ENCODE results near the gene TMEM270.
"Not testable (repeated sequence)": the region's sequence is repeated elsewhere in the genome, so short reads cannot be mapped to it uniquely, and the experiment has no call there.

The TMEM270 gene, protein sequence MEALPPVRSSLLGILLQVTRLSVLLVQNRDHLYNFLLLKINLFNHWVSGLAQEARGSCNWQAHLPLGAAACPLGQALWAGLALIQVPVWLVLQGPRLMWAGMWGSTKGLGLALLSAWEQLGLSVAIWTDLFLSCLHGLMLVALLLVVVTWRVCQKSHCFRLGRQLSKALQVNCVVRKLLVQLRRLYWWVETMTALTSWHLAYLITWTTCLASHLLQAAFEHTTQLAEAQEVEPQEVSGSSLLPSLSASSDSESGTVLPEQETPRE

DNA sequence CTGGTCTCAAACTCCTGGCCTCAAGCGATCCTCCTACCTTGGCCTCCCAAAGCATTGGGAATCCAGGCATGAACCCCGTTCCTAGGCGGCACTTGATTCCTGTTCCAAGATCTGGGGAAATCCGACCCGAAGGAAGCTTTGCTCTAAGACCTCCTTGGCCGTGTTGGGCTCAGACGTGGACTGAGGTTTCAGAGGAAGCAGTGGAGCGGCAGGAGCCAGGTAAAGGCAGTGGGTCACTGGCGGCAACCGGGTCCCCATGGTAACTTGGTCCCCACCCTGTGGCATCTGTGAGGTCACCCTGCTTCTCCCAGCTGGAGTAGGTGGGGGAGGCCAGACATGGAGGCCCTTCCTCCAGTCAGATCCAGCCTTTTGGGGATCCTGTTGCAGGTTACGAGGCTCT lies at the start of gene TMEM270:
TSS of gene TMEM270 (plus strand) at position 301 of the 400 bp plus-strand sequence. CDS start at position 337, 36 bp downstream.
- DNase-seq = no peak

DNA sequence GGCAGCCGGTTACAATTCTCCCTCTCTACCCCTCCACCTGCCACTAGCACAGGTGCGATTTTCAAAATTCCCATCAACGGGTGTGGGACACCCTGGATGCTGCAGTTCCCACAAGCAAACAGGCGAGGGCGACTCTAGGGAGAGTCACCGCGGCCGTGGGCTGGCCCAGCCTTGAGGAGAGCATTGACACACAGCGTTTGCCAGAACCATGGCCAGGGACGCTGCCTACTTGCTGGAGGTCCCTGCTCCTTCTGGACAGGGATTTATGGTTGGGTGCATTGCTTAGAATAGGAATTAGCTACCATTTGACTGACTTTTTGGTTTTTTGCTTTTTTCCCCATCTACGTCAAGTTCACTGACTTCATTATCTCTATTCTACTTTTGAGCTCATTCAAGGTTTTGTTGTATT lies 49.2 kb upstream of the TMEM270 start:
- DNase-seq = no peak

DNA sequence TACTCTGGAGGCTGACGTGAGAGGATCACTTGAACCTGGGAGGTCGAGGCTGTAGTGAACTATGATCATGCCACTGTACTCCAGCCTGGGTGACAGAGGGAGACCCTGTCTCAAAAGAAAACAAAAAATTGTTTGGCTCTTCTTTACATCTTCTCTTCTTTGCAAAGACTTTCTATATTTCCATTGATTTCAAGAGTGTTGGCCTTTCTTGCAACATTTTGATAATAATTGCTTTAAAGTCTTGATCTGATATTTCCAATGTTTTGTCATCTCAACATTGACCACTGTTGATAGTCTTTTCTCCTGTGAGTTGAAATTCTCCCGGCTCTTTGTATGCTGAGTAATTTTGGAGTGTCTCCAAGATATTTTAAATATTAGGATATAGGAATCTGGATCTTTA lies 48.0 kb upstream of the TMEM270 start:
- DNase-seq = no peak

DNA sequence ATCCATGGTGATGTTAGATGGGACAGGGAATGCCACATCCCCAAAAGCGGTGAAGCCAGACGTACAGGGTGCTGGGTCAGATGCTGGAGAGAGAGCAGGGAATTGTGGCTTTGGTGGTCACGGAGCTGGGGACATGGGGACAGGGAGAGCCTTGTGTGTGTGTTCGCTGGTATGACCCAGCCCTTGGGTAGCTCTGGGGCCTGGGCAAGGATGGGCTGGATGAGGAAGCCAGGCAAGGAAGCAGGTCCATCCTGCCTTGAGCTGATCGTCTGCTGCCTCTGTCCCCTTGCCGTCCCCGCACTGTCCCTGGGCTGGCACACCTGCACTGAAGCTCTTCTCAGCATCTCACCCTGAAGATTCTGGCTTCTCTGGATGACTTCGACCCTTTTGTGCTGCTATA lies 45.5 kb upstream of the TMEM270 start:
- no peak for DNase-seq

DNA sequence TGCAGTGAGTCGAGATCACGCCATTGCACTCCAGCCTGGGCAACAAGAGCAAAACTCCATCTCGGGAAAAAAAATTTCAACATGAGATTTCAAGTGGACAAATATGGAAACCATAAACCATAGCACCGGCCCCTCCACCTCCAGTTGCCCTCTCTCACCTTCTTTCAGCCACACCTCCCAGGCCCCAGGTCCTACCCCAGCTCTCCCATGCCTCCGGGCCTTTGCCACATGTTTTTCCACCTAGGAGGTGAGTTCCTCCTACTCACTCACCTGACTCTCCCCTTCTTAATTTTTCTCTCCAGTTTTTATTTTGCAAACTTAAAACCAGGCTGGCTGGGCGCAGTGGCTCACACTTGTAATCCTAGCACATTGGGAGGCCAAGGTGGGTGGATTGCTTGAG lies 43.8 kb upstream of the TMEM270 start:
- DNase-seq = no peak

DNA sequence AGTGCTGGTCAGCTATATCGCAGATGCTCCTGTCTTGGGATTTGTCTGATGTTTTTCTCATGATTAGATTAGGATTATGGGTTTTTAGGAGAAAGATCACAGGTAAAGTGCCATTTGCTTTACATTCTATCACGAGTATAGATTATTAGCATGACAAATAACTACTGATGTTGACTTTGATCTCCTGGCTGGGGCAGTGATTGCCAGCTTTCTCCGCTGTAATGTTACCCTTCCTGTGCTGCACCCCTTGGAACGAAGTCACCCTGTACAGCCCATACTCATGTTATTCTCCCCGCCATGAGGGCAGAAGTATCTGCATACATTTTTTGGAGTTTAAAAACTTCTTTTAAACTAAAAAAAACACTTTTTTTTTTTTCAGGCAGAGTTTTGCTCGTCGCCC lies 40.9 kb upstream of the TMEM270 start:
- DNase-seq = no peak

DNA sequence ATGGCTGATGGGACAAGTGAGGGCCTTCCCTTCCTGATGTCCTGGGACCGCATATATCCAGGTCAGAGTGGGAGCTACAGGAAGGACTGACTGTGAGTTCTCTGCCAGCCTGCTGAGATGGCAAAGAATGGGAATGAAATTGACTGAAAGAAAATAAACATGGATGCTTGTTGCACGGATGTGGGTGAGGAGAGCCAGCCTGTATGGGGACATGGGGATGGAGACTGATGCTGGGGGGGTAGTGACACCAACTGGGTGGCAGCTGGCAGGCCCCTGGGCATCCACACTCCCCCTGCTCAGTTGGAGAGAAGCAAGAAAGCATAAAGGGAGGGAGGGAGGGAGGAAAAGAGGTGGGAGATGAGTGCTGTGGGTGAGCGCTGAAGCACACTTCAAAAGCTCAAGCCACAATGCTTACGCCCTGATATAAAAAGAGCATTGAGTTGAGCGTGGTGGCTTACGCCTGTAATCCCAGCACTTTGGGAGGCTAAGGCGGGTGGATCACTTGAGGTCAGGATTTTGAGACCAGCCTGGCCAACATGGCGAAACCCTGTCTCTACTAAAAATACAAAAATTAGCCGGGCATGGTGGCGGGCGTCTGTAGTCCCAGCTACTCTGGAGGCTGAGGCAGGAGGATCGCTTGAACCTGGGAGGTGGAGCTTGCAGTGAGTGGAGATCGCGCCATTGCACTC lies 39.2 kb upstream of the TMEM270 start:
- DNase-seq = not testable (repeated sequence)

DNA sequence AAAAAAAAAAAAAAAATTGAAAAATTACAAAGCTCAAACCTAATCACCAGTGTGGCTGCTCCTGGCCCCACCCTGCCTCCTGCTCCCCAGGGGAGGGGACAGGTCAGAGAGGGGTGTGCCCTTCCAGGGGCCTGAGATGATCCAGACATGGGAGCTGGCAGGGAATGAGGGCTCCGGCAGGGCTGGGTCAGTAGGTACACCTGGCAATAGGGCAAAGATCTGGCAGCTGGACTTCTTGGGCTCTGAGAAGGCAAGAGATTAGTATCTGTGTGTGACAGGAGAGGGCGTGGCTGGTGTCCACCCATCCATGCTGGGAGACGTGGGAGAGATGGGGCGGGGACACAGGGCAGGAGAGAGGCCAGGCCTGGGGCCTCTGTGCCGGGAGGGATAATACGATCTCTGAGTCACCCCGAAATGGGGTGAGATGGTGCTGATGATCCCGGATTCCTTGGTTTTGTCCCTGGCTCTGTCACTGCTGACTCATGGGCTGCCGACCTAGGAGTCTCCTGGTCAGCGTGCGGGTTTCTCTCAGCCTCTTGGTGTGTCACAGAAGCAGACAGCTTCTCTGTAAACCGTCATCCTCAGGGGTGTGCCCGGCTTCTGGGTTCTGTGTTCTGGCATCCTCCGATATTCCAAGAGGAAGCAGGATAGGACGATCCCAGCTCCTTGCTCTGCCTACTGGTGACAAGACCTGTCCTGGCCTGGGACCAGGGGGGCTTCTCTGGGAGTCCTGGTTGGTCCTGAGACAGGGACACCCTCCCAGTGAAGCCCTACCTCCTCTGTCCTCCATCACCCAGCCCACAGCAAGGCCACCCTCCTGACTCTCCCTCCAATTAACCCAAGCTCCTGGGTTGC lies 38.4 kb upstream of the TMEM270 start:
- DNase-seq = no peak

DNA sequence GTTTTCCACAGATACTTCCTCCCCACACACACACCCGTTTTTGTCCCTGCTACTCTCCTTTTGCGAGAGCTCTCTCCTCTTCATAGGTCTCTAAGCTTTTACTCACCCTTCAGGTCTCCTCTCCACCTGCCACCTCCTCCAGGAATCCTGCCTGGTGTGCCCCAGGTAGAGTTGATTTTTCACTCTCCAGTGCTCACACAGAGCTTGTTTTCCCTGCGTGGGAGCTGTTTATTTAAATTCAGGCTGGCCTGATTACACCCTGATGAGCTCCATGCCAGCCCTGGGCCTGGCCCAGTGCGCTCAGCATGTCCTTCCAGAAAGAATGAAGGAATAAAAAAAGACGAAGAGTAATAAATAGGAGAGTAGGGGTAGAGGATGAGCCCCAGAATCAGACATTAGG lies 37.7 kb upstream of the TMEM270 start:
- DNase-seq = no peak

DNA sequence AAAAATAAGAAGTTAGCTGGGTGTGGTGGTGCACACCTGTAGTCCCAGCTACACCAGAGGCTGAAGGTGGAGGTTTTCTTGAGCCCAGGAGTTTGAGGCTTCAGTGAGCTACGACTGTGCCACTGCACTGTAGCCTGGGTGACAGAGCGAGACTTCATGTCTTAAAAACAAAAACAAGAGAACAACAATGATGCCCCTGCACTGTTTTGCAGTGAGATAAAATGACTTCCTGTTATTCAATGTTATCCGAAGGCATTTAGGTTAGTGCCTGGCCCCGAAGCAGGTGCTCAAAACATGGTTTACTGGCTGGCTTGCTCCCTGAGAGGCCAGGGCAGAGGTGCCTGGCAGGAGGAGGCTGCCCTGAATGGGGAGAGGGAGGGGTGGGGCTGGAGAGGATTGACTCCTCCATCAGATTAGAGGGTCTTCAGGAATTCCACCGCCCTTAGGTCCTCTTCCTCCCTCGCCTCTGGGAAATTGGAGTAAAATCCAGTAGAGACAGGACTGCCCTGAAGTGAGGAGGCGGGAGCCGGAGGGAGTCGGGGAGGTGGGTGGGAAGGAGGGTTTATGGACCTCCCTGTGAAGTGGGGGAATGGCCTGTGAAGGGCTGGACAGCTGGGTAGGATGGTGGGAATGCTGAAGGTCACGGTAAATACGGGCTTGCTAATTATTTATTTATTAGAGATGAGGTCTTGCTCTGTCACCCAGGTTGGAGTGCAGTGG lies 36.9 kb upstream of the TMEM270 start:
- DNase-seq = no peak

DNA sequence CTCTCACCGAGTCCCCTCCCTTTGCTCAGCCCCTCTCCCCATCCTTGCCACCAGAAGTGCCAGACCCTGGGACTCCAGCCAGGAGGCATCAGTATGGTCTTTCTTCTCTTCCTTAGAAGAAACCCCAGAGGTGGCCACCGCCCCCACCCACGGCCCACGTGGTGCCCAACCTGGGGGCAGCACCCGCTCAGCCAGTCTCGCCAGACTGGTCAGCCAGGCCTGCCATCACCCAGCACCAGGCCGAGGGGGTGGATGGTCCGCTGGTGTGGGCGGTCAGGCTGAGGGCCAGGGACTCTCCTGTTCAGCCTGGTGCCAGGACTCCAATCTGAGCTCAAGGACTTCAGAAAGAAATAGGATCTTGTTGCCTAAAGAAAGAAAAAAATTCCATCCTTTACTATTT lies 36.0 kb upstream of the TMEM270 start:
- DNase-seq = peak; percentile 33

DNA sequence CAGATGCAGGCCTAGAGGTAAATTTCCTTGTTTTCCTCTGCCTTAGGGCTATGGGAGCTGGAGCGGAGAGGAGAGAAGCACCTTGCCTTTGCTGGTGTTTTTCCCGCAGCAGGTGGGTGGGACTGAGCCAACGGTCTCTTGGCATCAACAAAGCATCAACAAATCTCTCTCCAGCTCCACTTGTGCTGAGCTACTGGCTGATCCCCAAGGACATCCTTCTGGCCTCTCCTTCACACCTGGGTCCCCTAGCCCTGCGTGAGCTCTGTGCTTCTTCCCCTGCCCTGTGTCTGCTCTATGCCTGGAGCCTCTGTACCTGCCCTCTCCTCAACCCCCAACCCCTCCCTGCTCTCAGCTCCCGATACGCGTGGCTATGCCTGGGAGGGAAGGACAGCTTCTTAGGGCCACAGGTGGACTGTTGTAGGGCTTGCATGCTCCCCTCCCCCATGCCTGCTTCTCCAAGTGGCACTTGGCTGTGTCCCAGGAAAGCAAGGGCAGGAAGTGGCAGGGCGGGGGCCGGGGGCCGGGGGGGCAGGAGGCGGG lies 33.3 kb upstream of the TMEM270 start:
- DNase-seq = peak; percentile 44

DNA sequence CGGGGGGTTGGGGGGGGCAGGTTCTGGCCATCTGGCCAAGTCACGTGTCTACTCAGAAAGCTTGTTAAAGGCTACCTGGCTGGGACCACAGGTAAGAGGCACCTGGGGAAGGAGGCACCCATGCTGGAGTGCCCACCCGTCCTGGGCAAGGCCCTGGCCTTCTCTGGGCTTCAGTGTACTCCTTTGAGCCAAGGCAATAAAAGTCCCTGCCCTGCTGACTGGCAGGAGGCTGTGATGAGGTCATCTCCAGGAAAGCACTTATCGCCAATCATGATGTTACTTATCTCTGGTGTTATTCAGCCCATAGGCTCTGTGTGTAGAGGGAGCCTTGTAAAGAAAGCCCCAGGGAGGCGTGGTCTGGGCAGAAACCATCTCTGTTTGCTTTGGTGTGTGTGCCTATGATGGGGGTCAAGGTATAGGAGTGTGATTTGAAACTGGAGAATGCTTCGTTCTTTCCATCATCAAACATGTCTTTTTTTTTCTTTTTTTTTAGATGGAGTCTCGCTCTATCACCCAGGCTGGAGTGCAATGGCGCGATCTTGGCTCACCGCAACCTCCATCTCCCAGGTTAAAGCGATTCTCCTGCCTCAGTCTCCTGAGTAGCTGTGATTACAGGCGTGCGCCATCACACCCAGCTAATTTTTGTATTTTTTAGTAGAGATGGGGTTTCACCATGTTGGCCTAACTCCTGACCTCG lies 32.7 kb upstream of the TMEM270 start:
- DNase-seq = peak; percentile 35

DNA sequence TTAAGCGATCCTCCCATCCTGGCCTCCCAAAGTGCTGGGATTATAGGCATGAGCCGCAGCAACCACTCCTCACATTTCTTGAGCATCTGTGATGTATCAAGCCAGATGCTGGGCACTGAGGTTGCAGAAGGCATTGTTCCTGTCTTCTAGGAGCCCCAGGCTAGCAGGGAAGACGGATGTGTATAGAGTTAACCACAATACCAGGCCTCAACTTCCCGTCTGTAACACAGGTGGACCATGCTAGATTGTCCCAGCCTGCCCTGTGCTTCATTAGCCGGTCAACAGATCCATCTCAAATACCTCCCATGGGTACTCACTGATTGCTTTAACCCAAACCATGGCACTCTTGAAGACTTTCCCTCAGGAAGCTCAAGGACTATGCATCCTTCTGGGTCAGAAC lies 32.0 kb upstream of the TMEM270 start:
- no peak for DNase-seq

DNA sequence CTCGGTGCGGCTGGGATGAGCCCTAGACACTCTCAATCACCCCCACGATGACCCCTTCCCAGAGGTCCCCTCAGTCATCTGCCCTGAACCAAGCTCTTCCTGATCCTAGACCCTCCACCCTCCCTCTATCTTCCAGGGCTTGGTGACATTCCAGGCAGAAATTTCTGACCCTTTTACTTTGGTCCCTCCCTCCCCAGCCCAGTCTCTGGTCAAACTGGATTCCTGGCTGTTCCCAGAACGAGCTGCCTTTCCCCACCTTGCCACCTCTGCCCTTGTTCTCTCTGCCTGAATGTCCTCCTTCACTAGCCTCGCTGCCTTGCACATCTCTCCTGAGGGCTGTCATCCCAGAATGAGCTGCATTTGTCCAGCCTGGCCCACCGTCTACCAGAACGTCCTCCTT lies 31.5 kb upstream of the TMEM270 start:
- DNase-seq = no peak

DNA sequence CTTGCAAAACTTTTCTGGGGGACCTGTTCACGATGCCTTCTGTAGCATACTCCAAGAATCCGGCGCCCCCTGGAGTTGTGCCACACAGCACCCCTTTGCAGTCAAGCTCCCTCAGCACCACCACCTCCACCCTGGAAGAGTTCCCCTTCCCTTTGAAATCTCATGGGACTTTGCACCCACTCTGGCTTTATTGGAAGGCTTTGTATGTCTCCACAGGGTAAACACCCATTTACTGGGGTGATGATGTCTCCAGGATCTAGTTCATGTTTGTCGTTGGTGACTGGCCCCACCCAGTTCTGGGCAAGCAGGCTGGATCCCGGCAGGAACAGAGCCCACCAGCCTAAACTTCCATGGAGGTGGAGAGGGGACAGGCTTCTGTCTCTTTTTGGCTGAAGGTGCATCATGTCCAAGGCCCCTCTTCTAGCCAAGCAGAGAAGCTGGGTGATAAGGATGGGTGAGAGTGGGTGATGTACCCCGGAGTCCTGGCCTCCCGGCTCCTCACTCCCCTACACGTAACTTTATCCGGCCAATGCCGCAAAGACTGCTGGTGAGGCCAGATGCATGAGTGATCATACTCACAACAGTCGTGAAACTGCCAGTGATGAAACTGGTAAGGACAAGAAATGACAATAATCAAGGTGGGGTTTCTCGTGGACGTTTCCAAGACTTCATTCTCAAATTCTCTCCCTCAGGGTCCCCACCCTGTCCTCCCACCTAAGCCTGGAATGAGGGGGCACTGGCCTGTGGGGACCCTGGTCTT lies 30.9 kb upstream of the TMEM270 start:
- no peak for DNase-seq

DNA sequence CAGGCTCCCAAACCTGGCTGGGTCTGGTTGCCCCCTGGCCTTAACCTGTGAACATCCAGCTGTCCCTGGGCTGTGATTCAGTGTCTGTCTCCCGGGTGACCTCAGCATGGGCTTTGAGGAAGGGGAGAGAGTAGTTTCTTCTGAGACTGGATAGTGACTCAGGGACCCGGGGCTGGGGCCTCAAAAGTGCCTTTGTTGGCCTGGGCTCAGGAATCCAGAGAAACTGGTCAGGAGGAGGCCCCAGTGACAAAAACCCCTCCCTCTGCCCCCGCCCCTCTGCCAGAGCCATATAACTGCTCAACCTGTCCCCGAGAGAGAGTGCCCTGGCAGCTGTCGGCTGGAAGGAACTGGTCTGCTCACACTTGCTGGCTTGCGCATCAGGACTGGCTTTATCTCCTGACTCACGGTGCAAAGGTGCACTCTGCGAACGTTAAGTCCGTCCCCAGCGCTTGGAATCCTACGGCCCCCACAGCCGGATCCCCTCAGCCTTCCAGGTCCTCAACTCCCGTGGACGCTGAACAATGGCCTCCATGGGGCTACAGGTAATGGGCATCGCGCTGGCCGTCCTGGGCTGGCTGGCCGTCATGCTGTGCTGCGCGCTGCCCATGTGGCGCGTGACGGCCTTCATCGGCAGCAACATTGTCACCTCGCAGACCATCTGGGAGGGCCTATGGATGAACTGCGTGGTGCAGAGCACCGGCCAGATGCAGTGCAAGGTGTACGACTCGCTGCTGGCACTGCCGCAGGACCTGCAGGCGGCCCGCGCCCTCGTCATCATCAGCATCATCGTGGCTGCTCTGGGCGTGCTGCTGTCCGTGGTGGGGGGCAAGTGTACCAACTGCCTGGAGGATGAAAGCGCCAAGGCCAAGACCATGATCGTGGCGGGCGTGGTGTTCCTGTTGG lies 30.0 kb upstream of the TMEM270 start, which contains the start of gene CLDN4:
TSS of gene CLDN4 (plus strand) at position 316 of the 903 bp plus-strand sequence. CDS start at position 522, 206 bp downstream.
- DNase-seq = no peak

DNA sequence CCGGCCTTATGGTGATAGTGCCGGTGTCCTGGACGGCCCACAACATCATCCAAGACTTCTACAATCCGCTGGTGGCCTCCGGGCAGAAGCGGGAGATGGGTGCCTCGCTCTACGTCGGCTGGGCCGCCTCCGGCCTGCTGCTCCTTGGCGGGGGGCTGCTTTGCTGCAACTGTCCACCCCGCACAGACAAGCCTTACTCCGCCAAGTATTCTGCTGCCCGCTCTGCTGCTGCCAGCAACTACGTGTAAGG lies 29.4 kb upstream of the TMEM270 start:
- DNase-seq = no peak

DNA sequence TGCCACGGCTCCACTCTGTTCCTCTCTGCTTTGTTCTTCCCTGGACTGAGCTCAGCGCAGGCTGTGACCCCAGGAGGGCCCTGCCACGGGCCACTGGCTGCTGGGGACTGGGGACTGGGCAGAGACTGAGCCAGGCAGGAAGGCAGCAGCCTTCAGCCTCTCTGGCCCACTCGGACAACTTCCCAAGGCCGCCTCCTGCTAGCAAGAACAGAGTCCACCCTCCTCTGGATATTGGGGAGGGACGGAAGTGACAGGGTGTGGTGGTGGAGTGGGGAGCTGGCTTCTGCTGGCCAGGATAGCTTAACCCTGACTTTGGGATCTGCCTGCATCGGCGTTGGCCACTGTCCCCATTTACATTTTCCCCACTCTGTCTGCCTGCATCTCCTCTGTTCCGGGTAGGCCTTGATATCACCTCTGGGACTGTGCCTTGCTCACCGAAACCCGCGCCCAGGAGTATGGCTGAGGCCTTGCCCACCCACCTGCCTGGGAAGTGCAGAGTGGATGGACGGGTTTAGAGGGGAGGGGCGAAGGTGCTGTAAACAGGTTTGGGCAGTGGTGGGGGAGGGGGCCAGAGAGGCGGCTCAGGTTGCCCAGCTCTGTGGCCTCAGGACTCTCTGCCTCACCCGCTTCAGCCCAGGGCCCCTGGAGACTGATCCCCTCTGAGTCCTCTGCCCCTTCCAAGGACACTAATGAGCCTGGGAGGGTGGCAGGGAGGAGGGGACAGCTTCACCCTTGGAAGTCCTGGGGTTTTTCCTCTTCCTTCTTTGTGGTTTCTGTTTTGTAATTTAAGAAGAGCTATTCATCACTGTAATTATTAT lies 28.9 kb upstream of the TMEM270 start:
- DNase-seq = no peak

DNA sequence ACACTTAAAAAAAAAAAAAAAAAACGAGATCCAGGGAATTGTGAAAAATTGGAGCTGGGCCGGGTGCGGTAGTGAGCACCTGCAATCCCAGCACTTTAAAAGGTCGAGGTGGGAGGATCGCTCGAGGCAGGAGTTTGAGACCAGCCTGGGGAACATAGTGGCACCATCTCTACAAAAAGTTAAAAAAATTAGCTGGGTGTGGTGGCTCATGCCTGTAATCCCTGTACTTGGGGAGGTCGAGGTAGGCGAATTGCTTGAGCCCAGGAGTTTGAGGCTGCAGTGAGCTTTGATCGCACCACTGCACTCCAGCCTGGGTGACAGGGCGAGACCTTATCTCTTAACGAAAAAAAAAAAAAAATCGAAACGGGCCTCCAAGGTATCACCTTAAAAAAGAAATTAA lies 28.2 kb upstream of the TMEM270 start:
- no peak for DNase-seq

Measured in right forelimb (tissue), 1 donor.